Endothelial cell of umbilical vein (primary cell): ENCODE measurements around the gene COL26A1.

Experiments used
- EZH2 ChIP-seq: IDR thresholded peaks from 2 replicates; pipeline ENCODE4 v1.6.1; 2012; ENCODE audit warnings: borderline replicate concordance, low read depth, mild to moderate bottlenecking, moderate library complexity, low read length, inconsistent platforms; ENCODE audit not compliant: severe bottlenecking
- FOS ChIP-seq: IDR thresholded peaks from 2 replicates; pipeline ENCODE4 v1.6.1; 2011; ENCODE audit warnings: mild to moderate bottlenecking, low read length, moderate library complexity, borderline replicate concordance; ENCODE audit not compliant: insufficient read depth
- JUN ChIP-seq: IDR thresholded peaks from 2 replicates; pipeline ENCODE4 v1.6.1; 2011; ENCODE audit warnings: borderline replicate concordance, low read depth; ENCODE audit not compliant: insufficient read length, insufficient read depth
- POLR2AphosphoS5 ChIP-seq: IDR thresholded peaks from 2 replicates; pipeline ENCODE4 v1.6.1; 2012; ENCODE audit warnings: low read depth, mild to moderate bottlenecking, control low read depth, low read length, moderate library complexity; ENCODE audit not compliant: insufficient read depth
- TF ChIP-seq, protein P1 (sequence below), 2 donors: IDR thresholded peaks; 1 replicate in 1 of 2; 2 replicates in 1 of 2; pipeline ENCODE4 v1.5.1; 2011; ENCODE audit warnings: low read length in 2 of 2, mild to moderate bottlenecking in 2 of 2, moderate library complexity in 2 of 2, control low read depth in 1 of 2, inconsistent platforms in 1 of 2, low read depth in 1 of 2; ENCODE audit not compliant: insufficient read depth in 1 of 2; ENCODE audit errors: extremely low read depth in 1 of 2

DNA sequence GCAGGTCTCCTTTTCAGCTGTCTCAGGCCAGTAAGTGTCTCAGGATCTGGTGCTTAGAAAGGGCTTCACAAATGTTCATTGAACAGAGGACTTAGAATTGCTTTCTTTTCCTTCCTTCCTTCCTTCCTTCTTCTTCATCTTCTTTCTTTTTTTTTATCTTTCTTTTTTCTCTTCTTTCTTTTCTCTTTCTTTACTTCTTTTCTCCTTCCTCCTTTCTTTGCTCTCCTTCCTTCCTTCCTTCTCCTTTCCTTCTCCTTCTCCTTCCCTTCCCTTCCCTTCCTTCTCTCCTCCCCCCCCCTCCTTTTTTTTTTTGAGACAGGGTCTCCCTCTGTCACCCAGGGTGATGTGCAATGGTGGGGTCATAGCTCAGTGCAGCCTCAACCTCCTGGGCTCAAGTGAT lies 34.6 kb downstream of the COL26A1 start:
- TF ChIP-seq, protein P1, sequence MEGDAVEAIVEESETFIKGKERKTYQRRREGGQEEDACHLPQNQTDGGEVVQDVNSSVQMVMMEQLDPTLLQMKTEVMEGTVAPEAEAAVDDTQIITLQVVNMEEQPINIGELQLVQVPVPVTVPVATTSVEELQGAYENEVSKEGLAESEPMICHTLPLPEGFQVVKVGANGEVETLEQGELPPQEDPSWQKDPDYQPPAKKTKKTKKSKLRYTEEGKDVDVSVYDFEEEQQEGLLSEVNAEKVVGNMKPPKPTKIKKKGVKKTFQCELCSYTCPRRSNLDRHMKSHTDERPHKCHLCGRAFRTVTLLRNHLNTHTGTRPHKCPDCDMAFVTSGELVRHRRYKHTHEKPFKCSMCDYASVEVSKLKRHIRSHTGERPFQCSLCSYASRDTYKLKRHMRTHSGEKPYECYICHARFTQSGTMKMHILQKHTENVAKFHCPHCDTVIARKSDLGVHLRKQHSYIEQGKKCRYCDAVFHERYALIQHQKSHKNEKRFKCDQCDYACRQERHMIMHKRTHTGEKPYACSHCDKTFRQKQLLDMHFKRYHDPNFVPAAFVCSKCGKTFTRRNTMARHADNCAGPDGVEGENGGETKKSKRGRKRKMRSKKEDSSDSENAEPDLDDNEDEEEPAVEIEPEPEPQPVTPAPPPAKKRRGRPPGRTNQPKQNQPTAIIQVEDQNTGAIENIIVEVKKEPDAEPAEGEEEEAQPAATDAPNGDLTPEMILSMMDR (IDR thresholded peaks at IDR 0.05; ENCODE audit: extremely low read depth in 1 of 2, insufficient read depth in 1 of 2, low read depth in 1 of 2, low read length in 2 of 2): no peak
- no peak for TF ChIP-seq JUN
- no peak for TF ChIP-seq POLR2AphosphoS5
- TF ChIP-seq EZH2: no peak
- no peak for TF ChIP-seq FOS
